Measurements from ENCODE around the gene CRADD.

- TF ChIP-seq POLR2A (IDR thresholded peaks at IDR 0.05; ENCODE audit: low read depth) (no peak), CTCF (IDR thresholded peaks at IDR 0.05) (no peak), POLR2AphosphoS5 (IDR thresholded peaks at IDR 0.05) (no peak), EP300 (IDR thresholded peaks at IDR 0.05) (no peak)
Observed at GRCh38 chr12:93750056-93750455, 72.9 kb downstream of the CRADD start.
